Measurements from ENCODE around the gene KIF1B. TPM values are rescaled to one million over a fixed set of nuclear protein-coding genes. Genes with fewer than 3 reads are reported as not detected.

The KIF1B gene, protein sequence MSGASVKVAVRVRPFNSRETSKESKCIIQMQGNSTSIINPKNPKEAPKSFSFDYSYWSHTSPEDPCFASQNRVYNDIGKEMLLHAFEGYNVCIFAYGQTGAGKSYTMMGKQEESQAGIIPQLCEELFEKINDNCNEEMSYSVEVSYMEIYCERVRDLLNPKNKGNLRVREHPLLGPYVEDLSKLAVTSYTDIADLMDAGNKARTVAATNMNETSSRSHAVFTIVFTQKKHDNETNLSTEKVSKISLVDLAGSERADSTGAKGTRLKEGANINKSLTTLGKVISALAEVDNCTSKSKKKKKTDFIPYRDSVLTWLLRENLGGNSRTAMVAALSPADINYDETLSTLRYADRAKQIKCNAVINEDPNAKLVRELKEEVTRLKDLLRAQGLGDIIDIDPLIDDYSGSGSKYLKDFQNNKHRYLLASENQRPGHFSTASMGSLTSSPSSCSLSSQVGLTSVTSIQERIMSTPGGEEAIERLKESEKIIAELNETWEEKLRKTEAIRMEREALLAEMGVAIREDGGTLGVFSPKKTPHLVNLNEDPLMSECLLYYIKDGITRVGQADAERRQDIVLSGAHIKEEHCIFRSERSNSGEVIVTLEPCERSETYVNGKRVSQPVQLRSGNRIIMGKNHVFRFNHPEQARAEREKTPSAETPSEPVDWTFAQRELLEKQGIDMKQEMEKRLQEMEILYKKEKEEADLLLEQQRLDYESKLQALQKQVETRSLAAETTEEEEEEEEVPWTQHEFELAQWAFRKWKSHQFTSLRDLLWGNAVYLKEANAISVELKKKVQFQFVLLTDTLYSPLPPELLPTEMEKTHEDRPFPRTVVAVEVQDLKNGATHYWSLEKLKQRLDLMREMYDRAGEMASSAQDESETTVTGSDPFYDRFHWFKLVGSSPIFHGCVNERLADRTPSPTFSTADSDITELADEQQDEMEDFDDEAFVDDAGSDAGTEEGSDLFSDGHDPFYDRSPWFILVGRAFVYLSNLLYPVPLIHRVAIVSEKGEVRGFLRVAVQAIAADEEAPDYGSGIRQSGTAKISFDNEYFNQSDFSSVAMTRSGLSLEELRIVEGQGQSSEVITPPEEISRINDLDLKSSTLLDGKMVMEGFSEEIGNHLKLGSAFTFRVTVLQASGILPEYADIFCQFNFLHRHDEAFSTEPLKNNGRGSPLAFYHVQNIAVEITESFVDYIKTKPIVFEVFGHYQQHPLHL (N-terminal part only)
- total RNA-seq = 10 to 100 TPM; 10.0 to 11.2 TPM

GRCh38 chr1:10209905-10210810, at the start of gene KIF1B:
Gene KIF1B, plus strand, starts transcription at chr1:10210570. Its CDS starts 21,759 bp downstream, at chr1:10232329.
- H3K36me3 Mint-ChIP-seq = no peaks in the 10 kb centered on the region
- H3K27ac Mint-ChIP-seq = peak within 1 kb of the TSS; percentile 55
- peaks cover 14% of the 10 kb centered on the region for H3K27me3 Mint-ChIP-seq
- peaks cover 25% of the 10 kb centered on the region for H3K4me1 Mint-ChIP-seq
- H3K9me3 Mint-ChIP-seq = no peaks in the 10 kb centered on the region
- H3K4me3 Mint-ChIP-seq = peak within 1 kb of the TSS; percentile 86
- DNase-seq = peak; percentile 98

DNA sequence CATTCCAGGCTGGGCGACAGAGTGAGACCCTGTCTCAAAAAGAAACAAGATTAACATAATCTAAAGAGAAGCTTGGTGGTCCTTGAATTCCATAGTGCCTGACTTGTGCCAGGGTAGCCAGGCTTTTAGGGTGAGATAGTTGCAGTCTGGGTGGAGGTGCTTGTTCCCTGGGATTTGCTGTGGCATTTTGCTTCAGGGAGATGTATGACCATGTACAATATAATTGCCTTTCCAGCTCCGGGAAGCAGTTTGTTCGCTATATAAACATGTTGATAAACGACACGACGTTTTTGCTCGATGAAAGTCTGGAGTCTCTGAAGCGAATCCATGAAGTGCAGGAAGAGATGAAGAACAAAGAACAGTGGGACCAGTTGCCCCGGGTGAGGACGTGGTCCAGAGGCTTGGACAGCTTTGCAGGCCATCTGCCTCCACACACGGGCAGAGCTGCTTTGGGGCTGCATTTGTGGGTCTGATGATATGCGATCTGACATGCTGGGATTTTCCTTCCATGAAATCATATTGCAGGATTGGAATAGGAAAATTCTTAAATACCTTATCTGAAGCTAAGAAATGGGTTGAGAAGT, 49.4 kb upstream of the KIF1B start:
- H3K27ac Mint-ChIP-seq = no peak overlapping the region
- H3K36me3 Mint-ChIP-seq = peaks cover 15% of the 10 kb centered on the region
- no peaks in the 10 kb centered on the region for H3K27me3 Mint-ChIP-seq

GRCh38 chr1:10161541-10162290, 48.7 kb upstream of the KIF1B start:
- Mint-ChIP-seq H3K36me3 (peaks cover 15% of the 10 kb centered on the region), H3K4me1 (peaks cover 4% of the 10 kb centered on the region), H3K27me3 (no peaks in the 10 kb centered on the region), H3K4me3 (no peak overlapping the region), H3K27ac (no peak overlapping the region), H3K9me3 (no peaks in the 10 kb centered on the region)
- no peak for DNase-seq

More for the DNA sequence above, 49.4 kb upstream of the KIF1B start:
- H3K4me1 Mint-ChIP-seq = peaks cover 4% of the 10 kb centered on the region
- H3K9me3 Mint-ChIP-seq = no peaks in the 10 kb centered on the region
- H3K4me3 Mint-ChIP-seq = no peak overlapping the region
- DNase-seq = no peak

- Mint-ChIP-seq H3K36me3 (peaks cover 53% of the 10 kb centered on the region), H3K9me3 (no peaks in the 10 kb centered on the region), H3K27ac (peak overlapping the region; percentile 98), H3K4me3 (peak overlapping the region; percentile 11), H3K4me1 (peaks cover 41% of the 10 kb centered on the region), H3K27me3 (no peaks in the 10 kb centered on the region)
- DNase-seq = no peak
These were observed 41.4 kb upstream of the KIF1B start for GRCh38 chr1:10168912-10169514.

DNA sequence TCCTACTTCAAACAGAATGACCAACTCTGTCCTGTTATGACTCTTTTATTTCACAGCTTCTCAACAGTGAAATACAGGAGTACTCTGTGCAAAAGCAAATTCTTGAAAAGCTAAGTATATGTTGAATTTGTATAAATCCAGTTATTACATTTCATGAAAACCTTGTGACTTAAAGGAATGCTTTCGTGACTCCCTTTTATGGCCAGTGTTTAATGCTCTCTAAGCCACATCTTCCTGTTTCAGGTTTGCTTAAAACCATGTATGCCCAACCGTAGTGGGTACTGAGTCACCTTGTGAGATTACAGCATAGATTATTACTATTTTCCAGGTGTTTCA, 40.2 kb upstream of the KIF1B start:
- Mint-ChIP-seq H3K4me1 (peaks cover 41% of the 10 kb centered on the region), H3K27ac (peak overlapping the region; percentile 98), H3K4me3 (peak overlapping the region; percentile 76), H3K36me3 (peaks cover 58% of the 10 kb centered on the region), H3K27me3 (no peaks in the 10 kb centered on the region), H3K9me3 (peaks cover 4% of the 10 kb centered on the region)
- peak; percentile 30 for DNase-seq

- H3K36me3 Mint-ChIP-seq = peaks cover 67% of the 10 kb centered on the region
- DNase-seq = no peak
- H3K9me3 Mint-ChIP-seq = peaks cover 10% of the 10 kb centered on the region
- H3K27ac Mint-ChIP-seq = peak overlapping the region; percentile 98
- H3K4me3 Mint-ChIP-seq = peak overlapping the region; percentile 76
- no peaks in the 10 kb centered on the region for H3K27me3 Mint-ChIP-seq
- peaks cover 41% of the 10 kb centered on the region for H3K4me1 Mint-ChIP-seq
These were observed 39.1 kb upstream of the KIF1B start for GRCh38 chr1:10171105-10171767.

GRCh38 chr1:10171995-10172669, 38.2 kb upstream of the KIF1B start:
- H3K36me3 Mint-ChIP-seq = peaks cover 69% of the 10 kb centered on the region
- H3K4me3 Mint-ChIP-seq = peak overlapping the region; percentile 11
- H3K27me3 Mint-ChIP-seq = no peaks in the 10 kb centered on the region
- H3K27ac Mint-ChIP-seq = peak overlapping the region; percentile 98
- peaks cover 41% of the 10 kb centered on the region for H3K4me1 Mint-ChIP-seq
- no peak for DNase-seq
- H3K9me3 Mint-ChIP-seq = peaks cover 10% of the 10 kb centered on the region

DNA sequence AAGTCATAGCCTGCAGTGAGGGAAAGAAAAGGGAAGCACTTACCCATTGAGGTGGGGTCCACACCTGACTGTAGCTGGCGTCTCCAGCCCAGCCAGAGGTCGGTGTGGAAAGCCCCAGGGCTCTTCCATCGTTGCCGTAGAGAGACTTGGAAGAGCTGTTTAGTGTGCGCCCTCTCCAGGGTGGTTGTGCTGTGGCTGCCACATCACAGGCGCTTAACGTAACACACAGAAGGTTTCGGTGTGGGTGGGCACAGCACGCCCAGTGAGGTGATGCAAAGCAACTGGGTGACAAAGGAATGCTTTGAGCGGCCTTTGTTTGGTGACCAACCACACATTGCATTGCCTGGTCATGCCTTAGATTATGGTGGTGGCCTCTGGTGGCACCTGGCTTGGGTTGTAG, 36.8 kb upstream of the KIF1B start:
- DNase-seq = no peak
- peaks cover 35% of the 10 kb centered on the region for H3K4me1 Mint-ChIP-seq
- no peak overlapping the region for H3K4me3 Mint-ChIP-seq
- no peaks in the 10 kb centered on the region for H3K27me3 Mint-ChIP-seq
- peaks cover 10% of the 10 kb centered on the region for H3K9me3 Mint-ChIP-seq
- H3K27ac Mint-ChIP-seq = peak overlapping the region; percentile 51
- peaks cover 61% of the 10 kb centered on the region for H3K36me3 Mint-ChIP-seq

GRCh38 chr1:10177876-10178275, 32.5 kb upstream of the KIF1B start:
- Mint-ChIP-seq H3K27me3 (no peaks in the 10 kb centered on the region), H3K36me3 (peaks cover 32% of the 10 kb centered on the region), H3K9me3 (peaks cover 10% of the 10 kb centered on the region), H3K4me3 (no peak overlapping the region), H3K27ac (no peak overlapping the region), H3K4me1 (no peaks in the 10 kb centered on the region)
- DNase-seq = no peak

DNA sequence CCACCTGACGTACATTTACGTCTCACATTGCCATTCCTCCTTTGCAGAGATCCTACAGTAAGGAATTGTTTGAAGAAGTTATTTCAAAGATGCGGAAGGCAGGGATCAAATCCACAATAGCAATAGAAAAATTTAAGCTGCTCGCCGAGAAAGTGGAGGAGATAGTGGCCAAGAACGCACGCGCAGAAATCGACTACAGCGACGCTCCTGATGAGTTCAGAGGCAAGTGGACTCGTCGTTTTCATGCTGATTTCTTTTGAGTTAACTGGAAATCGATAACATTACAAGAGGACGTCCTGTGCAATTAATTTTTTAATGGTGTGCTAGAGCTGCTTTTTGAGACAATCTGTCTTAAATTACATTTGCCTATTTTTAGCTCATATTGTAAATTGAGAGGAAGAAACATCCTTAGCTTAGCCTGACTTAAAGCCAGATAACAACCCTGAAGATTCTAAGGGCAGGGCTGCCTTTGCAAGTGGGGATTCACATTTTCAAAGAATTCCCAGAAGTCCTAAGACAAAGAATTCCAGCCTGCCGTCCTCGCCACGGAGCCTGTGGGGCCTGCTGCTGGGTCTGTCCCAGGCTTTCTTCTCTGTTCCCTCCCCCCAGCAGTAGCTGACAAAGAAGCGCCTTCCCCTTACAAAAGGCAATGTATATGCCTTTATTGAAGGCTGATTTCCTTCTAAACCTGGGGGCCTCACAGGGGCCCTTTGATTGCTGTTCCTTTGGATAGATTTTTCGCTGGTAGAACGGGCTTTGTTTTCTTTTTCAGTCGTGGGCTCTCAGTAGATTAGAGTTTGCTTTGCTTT, 31.6 kb upstream of the KIF1B start:
- H3K4me3 Mint-ChIP-seq = no peak overlapping the region
- H3K27ac Mint-ChIP-seq = no peak overlapping the region
- H3K27me3 Mint-ChIP-seq = no peaks in the 10 kb centered on the region
- H3K36me3 Mint-ChIP-seq = peaks cover 28% of the 10 kb centered on the region
- peaks cover 10% of the 10 kb centered on the region for H3K9me3 Mint-ChIP-seq
- DNase-seq = no peak
- no peaks in the 10 kb centered on the region for H3K4me1 Mint-ChIP-seq

- Mint-ChIP-seq H3K27me3 (no peaks in the 10 kb centered on the region), H3K4me1 (no peaks in the 10 kb centered on the region), H3K27ac (peak overlapping the region; percentile 28), H3K9me3 (peaks cover 10% of the 10 kb centered on the region), H3K36me3 (peaks cover 22% of the 10 kb centered on the region), H3K4me3 (no peak overlapping the region)
- no peak for DNase-seq
These were observed 30.8 kb upstream of the KIF1B start for GRCh38 chr1:10179406-10180091.
